Activated T-cell treated with anti-CD3 and anti-CD28 coated beads, Interleukin-2, amount 50 U/mL, for 24 hours (primary cell): Measurements from ENCODE around the gene DGKE.
A peak's percentile ranks its signal among the peaks of the same experiment; 100 is the strongest.

Experiments used
- DNase-seq: peaks from one replicate; pipeline ENCODE4 v3.0.0-alpha.2; 2020
- H3K27ac Mint-ChIP-seq: 2 replicates; pipeline ENCODE4 v1.8.0; 2020; ENCODE audit warnings: mild to moderate bottlenecking, mixed read lengths
- H3K27me3 Mint-ChIP-seq: 2 replicates; pipeline ENCODE4 v1.8.0; 2020; ENCODE audit warnings: mixed read lengths
- H3K36me3 Mint-ChIP-seq: 2 replicates; pipeline ENCODE4 v1.8.0; 2020; ENCODE audit warnings: low read depth, mixed read lengths
- H3K4me1 Mint-ChIP-seq: 2 replicates; pipeline ENCODE4 v1.8.0; 2020; ENCODE audit warnings: low read depth, mixed read lengths
- H3K4me3 Mint-ChIP-seq: 2 replicates; pipeline ENCODE4 v1.8.0; 2020; ENCODE audit warnings: mild to moderate bottlenecking, moderate library complexity, mixed read lengths
- H3K9me3 Mint-ChIP-seq: 2 replicates; pipeline ENCODE4 v1.8.0; 2020; ENCODE audit warnings: mixed read lengths

Gene DGKE

GRCh38 chr17:56823848-56824247 is 10.1 kb upstream of the DGKE start:
- Mint-ChIP-seq H3K27ac (no peak overlapping the region), H3K36me3 (peaks cover 5% of the 10 kb centered on the region), H3K27me3 (no peaks in the 10 kb centered on the region), H3K9me3 (no peaks in the 10 kb centered on the region), H3K4me1 (peaks cover 29% of the 10 kb centered on the region), H3K4me3 (no peak overlapping the region)
- DNase-seq: no peak

DNA sequence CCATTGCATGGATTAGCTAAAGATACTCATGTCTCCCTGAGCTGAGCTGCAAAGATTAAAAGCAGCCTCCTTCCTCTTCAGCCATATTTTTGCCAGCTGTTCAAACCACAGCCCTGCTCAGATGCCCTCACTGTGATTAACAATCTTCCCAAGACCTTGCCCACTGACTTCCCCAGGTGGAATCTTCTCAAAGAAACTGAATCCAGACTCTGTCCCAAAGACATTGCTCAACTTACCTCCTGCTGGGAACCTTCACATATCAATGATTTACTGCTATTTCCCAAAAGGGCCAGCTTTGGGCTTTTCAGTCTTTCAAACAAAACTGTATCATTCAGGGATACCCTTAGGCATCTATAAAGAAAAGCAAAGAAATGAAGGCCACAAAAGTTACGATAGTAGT is 9.4 kb upstream of the DGKE start:
- Mint-ChIP-seq H3K27me3 (no peaks in the 10 kb centered on the region), H3K9me3 (no peaks in the 10 kb centered on the region), H3K27ac (no peak overlapping the region), H3K4me1 (peaks cover 27% of the 10 kb centered on the region), H3K4me3 (no peak overlapping the region), H3K36me3 (peaks cover 10% of the 10 kb centered on the region)
- no peak for DNase-seq

GRCh38 chr17:56826611-56827414 is 7.1 kb upstream of the DGKE start:
- DNase-seq: no peak
- Mint-ChIP-seq H3K27ac (peak overlapping the region; percentile 11), H3K4me1 (peaks cover 32% of the 10 kb centered on the region), H3K4me3 (no peak overlapping the region), H3K9me3 (no peaks in the 10 kb centered on the region), H3K36me3 (peaks cover 29% of the 10 kb centered on the region), H3K27me3 (no peaks in the 10 kb centered on the region)

DNA sequence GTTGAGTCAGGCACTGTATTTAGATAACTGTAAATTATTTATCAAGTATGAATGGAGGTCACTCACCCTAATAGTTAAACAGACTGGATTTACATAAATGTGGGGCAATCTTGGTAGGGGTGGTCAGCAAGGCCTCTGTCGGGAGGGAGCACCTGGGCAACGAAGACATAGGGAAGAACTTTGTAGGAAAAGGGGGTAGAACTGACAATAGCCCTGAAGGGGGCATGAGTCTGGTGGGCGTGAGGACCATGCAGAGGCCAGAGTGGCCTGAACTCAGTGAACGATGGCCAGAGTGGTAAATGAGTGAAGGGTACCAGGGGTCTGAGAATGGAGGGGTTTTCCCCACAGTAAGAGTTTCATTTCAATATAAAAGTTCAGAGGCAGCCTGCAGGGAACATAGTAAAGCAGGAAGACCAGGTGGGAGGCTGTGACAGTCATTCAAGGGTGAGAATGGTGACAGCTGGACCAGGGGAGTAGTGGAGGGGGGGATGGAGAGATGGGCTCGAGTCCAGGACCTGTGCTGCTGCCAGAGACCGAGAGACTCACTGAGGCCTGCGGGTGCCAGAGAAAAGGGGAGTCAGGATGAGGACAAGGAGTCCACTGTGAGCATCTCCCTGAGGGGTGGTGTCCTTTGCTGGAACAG is 3.1 kb upstream of the DGKE start:
- Mint-ChIP-seq H3K27ac (peak overlapping the region; percentile 31), H3K36me3 (peaks cover 56% of the 10 kb centered on the region), H3K9me3 (no peaks in the 10 kb centered on the region), H3K4me1 (peaks cover 44% of the 10 kb centered on the region), H3K27me3 (no peaks in the 10 kb centered on the region), H3K4me3 (no peak overlapping the region)
- DNase-seq: no peak

DNA sequence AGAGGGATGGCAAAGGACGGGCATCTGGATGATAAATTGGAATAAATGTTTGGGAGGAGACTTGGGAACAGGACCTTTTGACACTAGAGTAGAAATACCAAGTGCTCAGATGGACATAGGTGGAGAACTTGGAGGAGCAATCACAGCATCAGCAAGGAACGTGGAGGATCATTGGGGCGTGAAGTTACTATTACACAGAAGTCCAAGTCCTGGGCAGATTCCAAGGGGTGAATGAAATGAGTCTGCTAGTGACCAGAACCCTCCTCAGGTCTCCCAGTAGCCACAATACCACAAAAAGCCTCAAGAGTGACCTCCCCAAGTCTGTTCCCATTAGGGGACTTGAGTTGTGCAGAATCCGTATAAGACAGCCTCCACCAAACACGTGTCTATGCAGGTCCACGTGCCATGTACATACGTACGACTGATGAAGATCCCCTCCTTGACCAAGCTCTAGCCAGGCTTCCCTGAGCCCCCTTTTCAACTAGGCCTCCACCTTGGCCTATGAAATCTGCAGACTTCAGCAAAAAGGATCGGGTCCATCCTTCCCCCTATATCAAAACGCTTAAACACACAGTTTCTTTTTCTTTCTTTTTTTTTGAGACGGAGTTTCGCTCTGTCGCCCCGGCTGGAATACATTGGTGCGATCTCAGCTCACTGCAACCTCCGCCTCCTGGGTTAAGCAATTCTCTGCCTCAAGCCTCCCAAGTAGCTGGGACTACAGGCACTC is 2.4 kb upstream of the DGKE start:
- Mint-ChIP-seq H3K9me3 (no peaks in the 10 kb centered on the region), H3K36me3 (peaks cover 61% of the 10 kb centered on the region), H3K27me3 (no peaks in the 10 kb centered on the region), H3K4me1 (peaks cover 49% of the 10 kb centered on the region), H3K27ac (peak overlapping the region; percentile 31), H3K4me3 (peak overlapping the region; percentile 83)
- no peak for DNase-seq

- no peak for DNase-seq
- Mint-ChIP-seq H3K4me1 (peaks cover 56% of the 10 kb centered on the region), H3K9me3 (no peaks in the 10 kb centered on the region), H3K27ac (peak overlapping the region; percentile 72), H3K27me3 (no peaks in the 10 kb centered on the region), H3K36me3 (peaks cover 70% of the 10 kb centered on the region), H3K4me3 (peak overlapping the region; percentile 83)
Observed at GRCh38 chr17:56832446-56832845, 1.5 kb upstream of the DGKE start.

GRCh38 chr17:56833057-56833808 is 718 bp upstream of the DGKE start:
- H3K4me1 Mint-ChIP-seq: peaks cover 63% of the 10 kb centered on the region
- peak; percentile 78 for DNase-seq
- H3K9me3 Mint-ChIP-seq: no peaks in the 10 kb centered on the region
- H3K27ac Mint-ChIP-seq: peak overlapping the region; percentile 91
- no peaks in the 10 kb centered on the region for H3K27me3 Mint-ChIP-seq
- H3K4me3 Mint-ChIP-seq: peak overlapping the region; percentile 93
- H3K36me3 Mint-ChIP-seq: peaks cover 78% of the 10 kb centered on the region

DNA sequence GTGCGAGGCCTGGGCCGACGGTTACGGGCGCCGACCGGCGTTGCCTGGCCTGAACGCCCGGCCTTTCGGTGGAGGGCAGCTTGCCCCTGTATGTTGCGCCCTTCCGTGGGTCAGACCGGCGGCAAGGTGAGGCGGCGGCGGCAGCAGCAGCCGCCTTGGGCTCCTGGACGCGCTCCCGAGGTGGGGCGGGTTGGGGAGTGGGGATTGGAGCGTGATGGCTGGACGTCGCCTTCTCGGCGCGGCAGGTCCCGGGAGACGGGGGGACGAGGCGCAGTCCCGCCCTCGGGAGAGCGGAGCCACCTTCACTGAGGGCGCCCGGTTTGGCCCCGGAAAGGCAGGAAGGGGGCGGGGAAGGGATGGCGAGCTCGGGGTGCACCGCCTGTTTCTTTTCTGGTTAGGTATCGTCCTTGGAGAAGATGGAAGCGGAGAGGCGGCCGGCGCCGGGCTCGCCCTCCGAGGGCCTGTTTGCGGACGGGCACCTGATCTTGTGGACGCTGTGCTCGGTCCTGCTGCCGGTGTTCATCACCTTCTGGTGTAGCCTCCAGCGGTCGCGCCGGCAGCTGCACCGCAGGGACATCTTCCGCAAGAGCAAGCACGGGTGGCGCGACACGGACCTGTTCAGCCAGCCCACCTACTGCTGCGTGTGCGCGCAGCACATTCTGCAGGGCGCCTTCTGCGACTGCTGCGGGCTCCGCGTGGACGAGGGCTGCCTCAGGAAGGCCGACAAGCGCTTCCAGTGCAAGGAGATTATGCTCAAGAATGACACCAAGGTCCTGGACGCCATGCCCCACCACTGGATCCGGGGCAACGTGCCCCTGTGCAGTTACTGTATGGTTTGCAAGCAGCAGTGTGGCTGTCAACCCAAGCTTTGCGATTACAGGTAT is 671 bp downstream of the DGKE start:
- peak; percentile 81 for DNase-seq
- peak overlapping the region; percentile 95 for H3K27ac Mint-ChIP-seq
- peaks cover 67% of the 10 kb centered on the region for H3K4me1 Mint-ChIP-seq
- peak overlapping the region; percentile 93 for H3K4me3 Mint-ChIP-seq
- H3K9me3 Mint-ChIP-seq: no peaks in the 10 kb centered on the region
- H3K27me3 Mint-ChIP-seq: no peaks in the 10 kb centered on the region
- peaks cover 79% of the 10 kb centered on the region for H3K36me3 Mint-ChIP-seq

GRCh38 chr17:56835264-56835585 is 1.3 kb downstream of the DGKE start:
- H3K4me1 Mint-ChIP-seq: peaks cover 67% of the 10 kb centered on the region
- peaks cover 76% of the 10 kb centered on the region for H3K36me3 Mint-ChIP-seq
- no peaks in the 10 kb centered on the region for H3K9me3 Mint-ChIP-seq
- no peak for DNase-seq
- H3K27ac Mint-ChIP-seq: peak overlapping the region; percentile 95
- H3K27me3 Mint-ChIP-seq: no peaks in the 10 kb centered on the region
- peak overlapping the region; percentile 93 for H3K4me3 Mint-ChIP-seq

DNA sequence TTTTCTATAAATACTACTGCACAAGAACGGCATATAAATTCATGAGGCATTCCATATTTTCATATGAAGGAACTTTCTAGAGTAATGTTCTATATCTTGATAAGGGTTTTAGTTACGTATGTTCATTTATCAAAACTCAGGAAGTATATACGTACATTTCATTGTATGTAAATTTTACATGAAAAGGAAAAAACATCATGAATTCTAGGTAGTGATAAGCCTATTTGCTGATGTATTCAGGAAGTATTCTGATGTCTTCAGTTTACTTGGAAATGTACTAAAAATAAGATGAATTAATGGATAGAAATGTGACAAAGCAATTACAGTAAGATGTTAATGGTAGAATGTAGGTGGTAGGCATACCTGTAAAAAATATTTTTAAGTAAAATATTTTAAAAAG is 4.7 kb downstream of the DGKE start:
- Mint-ChIP-seq H3K4me1 (peaks cover 46% of the 10 kb centered on the region), H3K36me3 (peaks cover 75% of the 10 kb centered on the region), H3K27ac (peak overlapping the region; percentile 37), H3K27me3 (no peaks in the 10 kb centered on the region), H3K4me3 (peak overlapping the region; percentile 42), H3K9me3 (no peaks in the 10 kb centered on the region)
- no peak for DNase-seq

GRCh38 chr17:56842577-56842976 is 8.6 kb downstream of the DGKE start:
- DNase-seq: no peak
- Mint-ChIP-seq H3K27ac (no peak overlapping the region), H3K4me3 (no peak overlapping the region), H3K36me3 (peaks cover 76% of the 10 kb centered on the region), H3K9me3 (no peaks in the 10 kb centered on the region), H3K4me1 (peaks cover 22% of the 10 kb centered on the region), H3K27me3 (no peaks in the 10 kb centered on the region)

- Mint-ChIP-seq H3K9me3 (no peaks in the 10 kb centered on the region), H3K27ac (no peak overlapping the region), H3K36me3 (peaks cover 79% of the 10 kb centered on the region), H3K27me3 (no peaks in the 10 kb centered on the region), H3K4me3 (no peak overlapping the region), H3K4me1 (peaks cover 2% of the 10 kb centered on the region)
- DNase-seq: no peak
Observed at GRCh38 chr17:56845934-56846333, 12.0 kb downstream of the DGKE start.

GRCh38 chr17:56847106-56847505 is 13.2 kb downstream of the DGKE start:
- H3K27me3 Mint-ChIP-seq: no peaks in the 10 kb centered on the region
- no peak overlapping the region for H3K4me3 Mint-ChIP-seq
- no peak for DNase-seq
- peaks cover 2% of the 10 kb centered on the region for H3K4me1 Mint-ChIP-seq
- peaks cover 83% of the 10 kb centered on the region for H3K36me3 Mint-ChIP-seq
- no peak overlapping the region for H3K27ac Mint-ChIP-seq
- H3K9me3 Mint-ChIP-seq: no peaks in the 10 kb centered on the region

DNA sequence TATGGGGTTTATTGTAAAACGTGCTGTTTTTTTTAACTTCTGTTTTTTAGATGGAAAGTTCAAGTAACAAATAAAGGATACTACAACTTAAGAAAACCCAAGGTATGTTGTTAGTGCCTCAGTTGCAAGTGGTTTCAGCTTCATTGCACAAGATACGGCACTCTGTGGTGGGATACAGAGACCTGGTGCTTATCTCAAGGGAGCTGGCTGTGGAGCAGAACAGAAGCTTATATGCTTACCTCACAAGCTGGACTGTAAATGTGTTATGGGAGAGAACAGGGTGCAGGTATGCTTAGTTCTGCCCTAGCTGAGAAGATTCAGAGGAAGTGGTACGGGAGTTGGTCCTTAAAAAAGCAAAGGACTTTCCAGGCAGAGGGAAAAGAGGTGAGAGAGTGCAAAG is 15.2 kb downstream of the DGKE start:
- H3K9me3 Mint-ChIP-seq: no peaks in the 10 kb centered on the region
- peaks cover 86% of the 10 kb centered on the region for H3K36me3 Mint-ChIP-seq
- H3K27ac Mint-ChIP-seq: no peak overlapping the region
- no peak overlapping the region for H3K4me3 Mint-ChIP-seq
- DNase-seq: no peak
- H3K27me3 Mint-ChIP-seq: no peaks in the 10 kb centered on the region
- peaks cover 2% of the 10 kb centered on the region for H3K4me1 Mint-ChIP-seq
